ENCODE data around the gene MAP4K2.

The MAP4K2 gene

GRCh38 chr11:64736654-64737053 is 66.4 kb downstream of the MAP4K2 start:
- no peak for ATAC-seq

GRCh38 chr11:64735725-64736259 is 67.2 kb downstream of the MAP4K2 start:
- no peak for ATAC-seq

Measured in activated CD4-positive, CD25-positive, alpha-beta regulatory T cell treated with anti-CD3 and anti-CD28 coated beads, Interleukin-2, amount 50 U/mL, for 24 hours (primary cell).